ENCODE data around the gene HYPK.

DNA sequence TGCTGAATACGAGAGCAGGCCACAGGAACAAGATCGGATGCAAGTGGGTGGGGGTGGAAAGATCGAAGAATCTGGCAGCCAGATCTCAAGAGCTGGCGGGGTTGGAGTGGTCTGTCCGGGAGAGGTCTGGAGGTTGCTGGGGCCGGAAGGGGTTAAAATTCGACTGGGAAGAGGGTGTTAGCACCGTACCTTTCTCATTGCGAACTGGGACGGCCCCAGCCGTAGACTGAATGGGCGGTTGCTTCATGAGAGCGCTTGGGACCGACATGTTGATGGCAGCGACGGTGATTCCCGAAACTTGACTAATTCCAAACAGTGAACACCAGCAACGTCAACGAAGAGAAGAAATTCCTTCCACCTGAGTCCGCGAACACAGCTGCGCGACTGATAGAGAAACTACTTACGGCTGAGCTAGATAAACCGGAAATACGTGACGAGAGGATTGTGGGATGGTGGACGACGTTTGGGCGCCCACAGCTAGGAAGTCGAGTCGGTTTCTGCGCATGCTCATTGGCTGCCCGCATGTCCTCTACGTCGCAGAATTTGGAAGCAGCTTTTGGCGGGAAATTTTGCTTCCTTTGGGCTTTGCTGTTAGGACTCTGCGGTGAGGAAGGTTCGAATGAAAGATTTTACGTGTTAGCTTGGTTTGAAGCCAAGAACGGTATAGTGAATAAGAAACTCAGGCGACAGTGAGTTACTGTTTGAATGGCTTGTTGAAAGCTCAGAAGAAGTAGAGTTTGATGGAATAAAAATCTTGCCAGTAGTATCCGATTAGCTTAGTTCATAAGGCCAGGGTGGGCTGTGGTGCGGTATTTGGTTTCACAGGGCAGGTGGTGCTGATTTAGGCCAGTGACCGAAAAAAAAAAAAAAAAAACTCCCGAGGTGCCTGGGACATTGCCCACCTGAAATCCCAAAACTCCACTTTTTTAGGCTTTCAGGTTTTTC lies 24.2 kb downstream of the HYPK start, which contains the start of gene MFAP1:
- TF ChIP-seq GATA2 (IDR thresholded peaks at IDR 0.05; ENCODE audit: low read depth, low read length) (no peak), GATA3 (IDR thresholded peaks at IDR 0.05; ENCODE audit: low read depth, low read length) (no peak)

Measured in SH-SY5Y (cell line).